Measurements from ENCODE around the gene SLC9A5. TPM values are rescaled to one million over a fixed set of nuclear protein-coding genes. Genes with fewer than 3 reads are reported as not detected.

SLC9A5 gene
- 4.7 TPM for polyA plus RNA-seq (2013, experiment 1 of 2; ENCODE audit: insufficient read length)
- 4.8 TPM for polyA plus RNA-seq (2013, experiment 2 of 2; ENCODE audit: insufficient read length)

GRCh38 chr16:67248401-67249177, at the start of gene SLC9A5:
SLC9A5 (plus strand) TSS chr16:67248979; CDS start chr16:67249015, 36 bp downstream.
- no peak for DNase-seq

GRCh38 chr16:67199011-67199807, 49.6 kb upstream of the SLC9A5 start, which contains the start of gene ELMO3:
ELMO3 (plus strand) TSS chr16:67199131; CDS start chr16:67199327, 196 bp downstream.
- no peak for DNase-seq

- DNase-seq, result no peak
Observed at GRCh38 chr16:67199808-67200198, 49.0 kb upstream of the SLC9A5 start.

- DNase-seq, result no peak
Observed at GRCh38 chr16:67200491-67200890, 48.3 kb upstream of the SLC9A5 start.

GRCh38 chr16:67201411-67202345, 47.1 kb upstream of the SLC9A5 start:
- no peak for DNase-seq

- DNase-seq, result no peak
Observed at GRCh38 chr16:67202426-67202825, 46.4 kb upstream of the SLC9A5 start.

GRCh38 chr16:67202956-67203493, 45.8 kb upstream of the SLC9A5 start:
- DNase-seq, result no peak

GRCh38 chr16:67204076-67204475, 44.7 kb upstream of the SLC9A5 start:
- no peak for DNase-seq

GRCh38 chr16:67206129-67206837, 42.5 kb upstream of the SLC9A5 start:
- no peak for DNase-seq

- DNase-seq, result no peak
Observed at GRCh38 chr16:67206838-67207248, 41.9 kb upstream of the SLC9A5 start.

- no peak for DNase-seq
Observed at GRCh38 chr16:67207249-67208091, 41.3 kb upstream of the SLC9A5 start.

GRCh38 chr16:67208154-67208896, 40.5 kb upstream of the SLC9A5 start:
- no peak for DNase-seq

GRCh38 chr16:67209565-67209964, 39.2 kb upstream of the SLC9A5 start:
- DNase-seq, result no peak

GRCh38 chr16:67210069-67210937, 38.5 kb upstream of the SLC9A5 start:
- DNase-seq, result no peak

GRCh38 chr16:67211674-67212073, 37.1 kb upstream of the SLC9A5 start:
- DNase-seq, result no peak

GRCh38 chr16:67212766-67213165, 36.0 kb upstream of the SLC9A5 start:
- no peak for DNase-seq

- no peak for DNase-seq
Observed at GRCh38 chr16:67213197-67214019, 35.4 kb upstream of the SLC9A5 start.

GRCh38 chr16:67215706-67216105, 33.1 kb upstream of the SLC9A5 start:
- no peak for DNase-seq
